A673 (cell line): ENCODE results near the gene BTG1. TPM values are rescaled to one million over a fixed set of nuclear protein-coding genes. Genes with fewer than 3 reads are reported as not detected.

Source experiments
- BruUV-seq: library from RNA; stranded (reverse); fragments of 400-500 nt; replicated peaks from 2 replicates; lab custom pipeline; 2021; lab: Mats Ljungman, UMichigan
- CTCF ChIA-PET: fragments of 300-600 bp; sonication (Branson Sonifier 250); formaldehyde crosslinking; loops from one replicate; lab custom pipeline; 2022; ENCODE audit warnings: antibody characterized with exemption; lab: Charles Lee
- POLR2A ChIA-PET: fragments of 300-600 bp; sonication (Branson Sonifier 250); formaldehyde crosslinking; loops from one replicate; lab custom pipeline; 2022; ENCODE audit warnings: antibody characterized with exemption; ENCODE audit not compliant: low non-redundant PET; lab: Charles Lee
- DNase-seq: peaks from one replicate; pipeline ENCODE4 v3.0.0-alpha.2; 2015; ENCODE audit warnings: low spot score
- H3K27ac ChIP-seq: fragments of 200-600 bp; sonication (generic); 2 replicates; pipeline ENCODE4 v1.5.1; 2016; ENCODE audit warnings: mixed run types, low read depth, mild to moderate bottlenecking, mixed read lengths, antibody characterized with exemption, low read length; ENCODE audit not compliant: poor library complexity, severe bottlenecking
- H3K27me3 ChIP-seq: fragments of 200-600 bp; sonication (generic); replicated peaks from 2 replicates; pipeline ENCODE4 v1.6.1; 2017; ENCODE audit warnings: mixed run types, low read depth, mild to moderate bottlenecking, mixed read lengths, antibody characterized with exemption, low read length; ENCODE audit not compliant: insufficient read depth, poor library complexity
- H3K36me3 ChIP-seq: fragments of 200-600 bp; sonication (generic); 2 replicates; pipeline ENCODE4 v1.6.1; 2016; ENCODE audit warnings: mixed run types, mild to moderate bottlenecking, mixed read lengths, antibody characterized with exemption, low read length; ENCODE audit not compliant: insufficient read depth, poor library complexity, severe bottlenecking
- H3K4me1 ChIP-seq: fragments of 200-600 bp; sonication (generic); 2 replicates; pipeline ENCODE4 v1.6.1; 2017; ENCODE audit warnings: mixed run types, mild to moderate bottlenecking, mixed read lengths, antibody characterized with exemption, low read length; ENCODE audit not compliant: insufficient read depth, poor library complexity, severe bottlenecking
- H3K4me3 ChIP-seq: fragments of 200-600 bp; sonication (generic); 2 replicates; pipeline ENCODE4 v1.5.1; 2016; ENCODE audit warnings: low read depth, mixed run types, mild to moderate bottlenecking, mixed read lengths, low read length; ENCODE audit not compliant: poor library complexity, severe bottlenecking
- H3K9me3 ChIP-seq: fragments of 200-600 bp; sonication (generic); 2 replicates; pipeline ENCODE4 v1.6.1; 2016; ENCODE audit warnings: mixed run types, low read depth, mild to moderate bottlenecking, mixed read lengths, antibody characterized with exemption, low read length; ENCODE audit not compliant: poor library complexity, severe bottlenecking
- CTCF ChIP-seq: fragments of 300-800, 200-600 bp; sonication (generic); conservative IDR thresholded peaks from 2 replicates; pipeline ENCODE4 v1.5.1; 2017; ENCODE audit warnings: low read depth, mild to moderate bottlenecking, antibody characterized with exemption, low read length, moderate library complexity, mixed read lengths
- EZH2 ChIP-seq: fragments of 200-600 bp; sonication (generic); IDR thresholded peaks from 2 replicates; pipeline ENCODE4 v1.6.1; 2017; ENCODE audit warnings: borderline replicate concordance, low read depth, mild to moderate bottlenecking, mixed read lengths, antibody characterized with exemption, low read length; ENCODE audit not compliant: poor library complexity, severe bottlenecking
- intact Hi-C: fragments of 100-400 bp; cut with micrococcal nuclease; formaldehyde crosslinking; loops from one replicate; pipeline ENCODE4 v1.10.0; 2022; ENCODE audit not compliant: unreplicated experiment
- total RNA-seq: library from RNA; stranded (reverse); gene quantifications from 2 replicates; pipeline ENCODE4 v1.2.3, GENCODE V29; 2021

The BTG1 gene
- total RNA-seq, 1 experiment from 2014 or later = 18.0 TPM

DNA sequence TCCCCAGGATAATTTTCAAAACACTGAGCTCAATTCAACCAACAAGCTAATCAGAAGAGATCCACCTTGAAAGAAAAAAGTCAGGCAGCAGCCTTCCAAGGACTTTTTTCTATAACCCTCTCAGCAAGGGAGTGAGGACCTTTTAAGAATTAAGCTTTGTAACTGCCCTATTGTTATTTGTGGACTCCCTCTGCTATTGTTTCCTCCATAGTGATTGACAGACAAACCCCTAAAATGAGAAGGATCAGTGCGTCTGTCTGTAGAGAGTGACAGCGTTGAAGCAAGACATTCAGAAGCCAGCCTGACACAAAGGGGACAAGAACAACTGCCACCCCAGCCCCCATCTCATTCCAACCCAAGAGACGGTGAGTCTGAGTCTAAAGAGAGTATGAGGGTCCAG, 30.3 kb upstream of the BTG1 start:
- Histone ChIP-seq H3K4me3 (no peak overlapping the region), H3K27ac (no peak overlapping the region), H3K36me3 (no peaks in the 10 kb centered on the region), H3K4me1 (peaks cover 12% of the 10 kb centered on the region), H3K9me3 (no peaks in the 10 kb centered on the region), H3K27me3 (no peaks in the 10 kb centered on the region)
- BruUV-seq = no TSS peak
- CTCF ChIA-PET = no interaction called here
- POLR2A ChIA-PET = no interaction called here
- DNase-seq = no peak
- TF ChIP-seq CTCF (no peak), EZH2 (no peak)
- intact Hi-C loops = no loop called here

DNA sequence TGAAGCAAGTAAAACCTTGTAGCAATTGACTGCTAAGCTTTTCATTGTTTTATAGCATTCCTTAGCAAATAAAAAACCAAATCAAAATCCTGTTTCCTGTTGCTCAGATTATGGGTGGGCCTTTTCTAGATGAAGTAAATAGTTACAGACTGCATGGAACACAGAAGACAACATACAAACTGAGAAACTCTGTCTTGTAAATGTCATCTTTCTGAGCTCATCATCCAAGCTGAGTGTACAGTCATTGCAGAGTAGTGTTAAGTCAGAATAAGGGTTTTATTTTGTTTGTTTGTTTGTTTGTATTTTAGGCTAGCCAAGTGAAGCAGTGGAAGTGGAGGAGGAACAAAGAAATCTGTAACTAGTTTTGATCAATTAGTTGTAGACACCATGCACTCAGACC, 24.4 kb upstream of the BTG1 start:
- Histone ChIP-seq H3K27me3 (no peaks in the 10 kb centered on the region), H3K4me1 (peaks cover 12% of the 10 kb centered on the region), H3K36me3 (no peaks in the 10 kb centered on the region), H3K4me3 (no peak overlapping the region), H3K27ac (no peak overlapping the region), H3K9me3 (no peaks in the 10 kb centered on the region)
- no peak for DNase-seq
- POLR2A ChIA-PET = no interaction called here
- CTCF ChIA-PET = no interaction called here
- BruUV-seq = no TSS peak
- intact Hi-C loops = no loop called here
- TF ChIP-seq CTCF (no peak), EZH2 (no peak)

DNA sequence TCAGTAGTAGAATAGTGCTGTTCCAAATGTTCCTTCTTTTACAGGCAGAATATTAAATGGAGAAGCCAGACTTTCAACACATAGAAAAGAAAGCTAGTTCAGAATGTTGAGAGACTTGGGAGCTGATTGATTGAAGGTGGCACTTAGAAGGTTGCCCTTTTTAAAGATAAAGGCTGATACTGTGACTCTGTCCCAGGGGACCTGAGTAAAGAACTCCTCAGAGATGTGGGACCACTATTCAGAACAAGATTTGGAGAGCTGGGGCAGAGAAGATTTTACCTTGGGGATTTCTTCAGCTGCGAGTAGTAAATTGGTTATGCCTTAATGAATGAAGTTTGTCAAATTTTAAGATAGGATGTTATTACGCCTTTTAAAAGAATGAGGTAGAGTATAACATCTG, 21.4 kb upstream of the BTG1 start:
- BruUV-seq = no TSS peak

More for the DNA sequence above, 21.4 kb upstream of the BTG1 start:
- H3K27me3 ChIP-seq = no peaks in the 10 kb centered on the region
- H3K27ac ChIP-seq = no peak overlapping the region
- no peak for DNase-seq
- ChIA-PET POLR2A (no interaction called here), CTCF (no interaction called here)
- intact Hi-C loops = no loop called here
- H3K4me1 ChIP-seq = peaks cover 2% of the 10 kb centered on the region
- H3K9me3 ChIP-seq = no peaks in the 10 kb centered on the region
- TF ChIP-seq EZH2 (no peak), CTCF (no peak)
- H3K36me3 ChIP-seq = no peaks in the 10 kb centered on the region
- H3K4me3 ChIP-seq = no peak overlapping the region
